HEK293T (cell line): ENCODE data around the gene UIMC1.

Source experiments
- LEF1 ChIP-seq: fragments of 450-650 bp; IDR thresholded peaks from 2 replicates; pipeline ENCODE4 v1.6.1; 2017; ENCODE audit warnings: mild to moderate bottlenecking, borderline replicate concordance
- SP1 ChIP-seq: fragments of 450-650 bp; IDR thresholded peaks from 2 replicates; pipeline ENCODE4 v1.6.1; 2017
- ZNF384 ChIP-seq: fragments of 450-650 bp; IDR thresholded peaks from 2 replicates; pipeline ENCODE4 v1.6.1; 2016

- no peak for TF ChIP-seq LEF1
- no peak for TF ChIP-seq SP1
- no peak for TF ChIP-seq ZNF384
Measured at GRCh38 chr5:176952531-176953193, 53.9 kb downstream of the UIMC1 start.
